ENCODE data around the gene SMIM28.

DNA sequence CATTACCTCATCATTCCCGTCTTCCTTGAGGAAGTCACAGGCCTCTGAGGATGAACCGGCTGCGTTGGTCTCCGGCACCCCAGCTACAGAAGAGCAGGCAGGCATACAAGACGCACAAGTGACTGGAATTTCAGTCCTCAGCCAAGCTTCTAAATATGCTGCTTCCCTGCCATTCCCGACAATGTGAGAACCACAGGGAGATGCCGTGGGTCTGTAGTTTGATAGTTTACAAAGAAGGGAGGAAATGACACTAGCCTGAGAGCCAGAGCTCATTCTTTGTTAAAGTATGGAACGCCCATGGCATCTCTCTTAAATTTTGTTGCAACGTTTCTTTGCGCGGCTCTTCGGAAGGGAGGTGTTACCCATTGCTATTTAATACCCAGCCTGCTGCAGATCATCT, 52.1 kb downstream of the SMIM28 start:
- no peak for TF ChIP-seq POLR2A (IDR thresholded peaks at IDR 0.05)
- TF ChIP-seq, protein P1, sequence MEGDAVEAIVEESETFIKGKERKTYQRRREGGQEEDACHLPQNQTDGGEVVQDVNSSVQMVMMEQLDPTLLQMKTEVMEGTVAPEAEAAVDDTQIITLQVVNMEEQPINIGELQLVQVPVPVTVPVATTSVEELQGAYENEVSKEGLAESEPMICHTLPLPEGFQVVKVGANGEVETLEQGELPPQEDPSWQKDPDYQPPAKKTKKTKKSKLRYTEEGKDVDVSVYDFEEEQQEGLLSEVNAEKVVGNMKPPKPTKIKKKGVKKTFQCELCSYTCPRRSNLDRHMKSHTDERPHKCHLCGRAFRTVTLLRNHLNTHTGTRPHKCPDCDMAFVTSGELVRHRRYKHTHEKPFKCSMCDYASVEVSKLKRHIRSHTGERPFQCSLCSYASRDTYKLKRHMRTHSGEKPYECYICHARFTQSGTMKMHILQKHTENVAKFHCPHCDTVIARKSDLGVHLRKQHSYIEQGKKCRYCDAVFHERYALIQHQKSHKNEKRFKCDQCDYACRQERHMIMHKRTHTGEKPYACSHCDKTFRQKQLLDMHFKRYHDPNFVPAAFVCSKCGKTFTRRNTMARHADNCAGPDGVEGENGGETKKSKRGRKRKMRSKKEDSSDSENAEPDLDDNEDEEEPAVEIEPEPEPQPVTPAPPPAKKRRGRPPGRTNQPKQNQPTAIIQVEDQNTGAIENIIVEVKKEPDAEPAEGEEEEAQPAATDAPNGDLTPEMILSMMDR (IDR thresholded peaks at IDR 0.05), result no peak

Data from ovary (tissue), 3 donors.